AG09309 (cell line): Measurements from ENCODE around the gene TRIM49.
"Not testable (repeated sequence)": the region's sequence is repeated elsewhere in the genome, so short reads cannot be mapped to it uniquely, and the experiment has no call there.

Experiments used
- DNase-seq: peaks from one replicate; pipeline ENCODE4 v3.0.0-alpha.2; 2010; ENCODE audit warnings: low read depth
- H3K4me3 ChIP-seq: 2 replicates; pipeline ENCODE4 v1.5.1; 2011; ENCODE audit warnings: mild to moderate bottlenecking, low read depth, low read length, moderate library complexity; ENCODE audit not compliant: control insufficient read depth

The TRIM49 gene, protein sequence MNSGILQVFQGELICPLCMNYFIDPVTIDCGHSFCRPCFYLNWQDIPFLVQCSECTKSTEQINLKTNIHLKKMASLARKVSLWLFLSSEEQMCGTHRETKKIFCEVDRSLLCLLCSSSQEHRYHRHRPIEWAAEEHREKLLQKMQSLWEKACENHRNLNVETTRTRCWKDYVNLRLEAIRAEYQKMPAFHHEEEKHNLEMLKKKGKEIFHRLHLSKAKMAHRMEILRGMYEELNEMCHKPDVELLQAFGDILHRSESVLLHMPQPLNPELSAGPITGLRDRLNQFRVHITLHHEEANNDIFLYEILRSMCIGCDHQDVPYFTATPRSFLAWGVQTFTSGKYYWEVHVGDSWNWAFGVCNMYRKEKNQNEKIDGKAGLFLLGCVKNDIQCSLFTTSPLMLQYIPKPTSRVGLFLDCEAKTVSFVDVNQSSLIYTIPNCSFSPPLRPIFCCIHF

DNA sequence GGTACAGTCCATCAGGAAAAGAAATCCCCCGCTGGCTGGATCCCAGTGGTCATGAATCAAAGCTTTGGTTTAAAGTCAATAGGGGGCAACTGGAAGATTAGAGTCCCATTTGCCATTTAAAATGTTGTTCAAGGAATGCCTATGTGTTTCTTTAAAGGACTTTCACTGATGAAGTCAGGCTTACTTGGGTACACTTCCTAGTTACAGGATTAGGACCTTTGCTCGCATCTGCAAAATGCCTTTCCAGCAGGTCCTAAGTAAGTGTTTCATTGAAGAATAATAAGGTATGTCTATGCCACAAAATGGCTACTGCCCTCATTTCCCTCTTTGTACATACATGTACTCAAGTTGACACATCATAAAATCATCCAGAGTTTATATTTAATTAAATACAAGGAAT lies at the start of gene TRIM49:
TRIM49 (minus strand) TSS at position 101 of the 400 bp plus-strand sequence. CDS start 4,106 bp downstream, outside the sequence.
- H3K4me3 ChIP-seq, DNase-seq: not testable (repeated sequence)

DNA sequence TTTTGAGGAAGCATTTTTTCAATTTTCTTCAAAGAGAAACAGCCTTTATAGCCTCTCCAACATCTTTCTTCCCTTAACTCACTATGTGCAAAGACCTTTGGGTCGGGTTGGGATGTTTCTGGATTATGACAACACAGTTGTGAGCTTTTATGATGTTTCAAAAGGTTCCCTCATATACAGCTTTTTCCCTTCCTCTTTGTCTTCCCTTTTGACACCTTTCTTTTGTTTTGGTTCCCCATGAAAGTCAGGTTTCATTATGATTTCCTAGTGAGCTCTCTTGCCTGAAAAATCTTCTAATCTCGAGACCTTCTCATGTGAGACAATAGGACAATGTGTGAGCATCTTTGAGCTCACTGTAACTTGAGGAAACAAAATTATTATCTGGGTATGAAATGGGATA lies 18.3 kb upstream of the TRIM49 start:
- DNase-seq, H3K4me3 ChIP-seq: not testable (repeated sequence)

DNA sequence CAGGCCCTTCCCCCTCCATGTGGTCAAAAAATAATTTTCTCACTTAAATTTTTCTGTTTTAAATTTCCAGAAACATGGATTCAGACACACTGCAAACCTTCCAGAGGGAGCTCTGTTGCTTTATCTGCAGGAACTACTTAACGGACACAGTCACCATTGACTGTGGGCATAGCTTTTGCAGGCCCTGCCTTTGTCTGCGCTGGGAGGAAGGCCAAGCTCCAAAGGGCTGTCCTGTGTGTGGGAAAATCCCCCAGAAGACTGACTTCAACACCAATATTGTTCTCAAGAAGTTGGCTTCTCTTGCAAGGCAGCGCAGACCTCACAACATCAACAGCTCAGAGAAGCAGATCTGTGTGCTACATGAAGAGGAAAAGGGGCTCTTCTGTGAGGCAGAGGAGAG lies 11.6 kb upstream of the TRIM49 start:
- H3K4me3 ChIP-seq, DNase-seq: not testable (repeated sequence)

DNA sequence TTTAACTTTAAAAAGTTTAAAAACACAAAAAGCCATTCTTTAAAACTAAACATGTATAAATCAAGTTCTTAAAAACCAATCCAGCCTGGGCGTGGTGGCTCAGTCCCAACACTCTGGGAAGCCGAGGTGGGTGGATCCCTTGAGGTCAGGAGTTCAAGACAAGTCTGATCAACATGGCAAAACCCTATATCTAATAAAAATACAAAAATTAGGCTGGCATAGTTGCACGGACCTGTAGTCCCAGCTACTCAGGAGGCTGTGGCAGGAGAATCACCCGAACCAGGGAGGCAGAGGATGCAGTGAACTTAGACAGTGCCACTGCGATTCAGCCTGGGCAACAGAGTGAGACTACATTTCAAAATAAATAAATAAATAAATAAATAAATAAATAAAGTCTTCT lies 5.2 kb upstream of the TRIM49 start:
- DNase-seq, H3K4me3 ChIP-seq: not testable (repeated sequence)

DNA sequence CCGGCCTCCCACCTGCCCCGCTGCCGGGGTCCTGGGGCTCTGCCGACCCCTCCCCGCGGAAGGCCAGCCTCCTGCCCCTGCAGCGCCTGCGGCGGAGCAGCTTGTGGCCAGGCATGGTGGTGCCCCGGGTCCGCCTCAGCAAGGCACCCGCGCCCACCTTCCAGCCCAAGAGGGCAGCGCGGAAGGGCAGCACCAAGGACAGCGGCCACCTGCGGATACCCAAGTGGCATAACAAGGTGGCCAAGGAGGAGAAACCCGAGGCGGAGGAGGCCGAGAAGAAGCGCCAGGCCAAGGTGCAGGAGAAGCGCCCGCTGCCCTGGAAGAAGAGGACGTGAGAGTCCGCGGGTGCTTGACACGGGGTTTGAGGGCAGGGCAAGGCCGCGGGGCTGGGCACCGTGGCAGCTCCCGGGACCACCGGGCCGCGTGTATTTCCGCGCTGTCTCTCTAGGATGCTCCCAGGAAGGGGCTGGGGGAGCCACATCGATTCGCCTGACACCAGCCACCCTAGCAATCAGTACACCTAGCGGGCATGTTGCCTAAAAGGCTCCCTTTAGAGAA lies 20.8 kb downstream of the TRIM49 start:
- not testable (repeated sequence) for H3K4me3 ChIP-seq, DNase-seq

DNA sequence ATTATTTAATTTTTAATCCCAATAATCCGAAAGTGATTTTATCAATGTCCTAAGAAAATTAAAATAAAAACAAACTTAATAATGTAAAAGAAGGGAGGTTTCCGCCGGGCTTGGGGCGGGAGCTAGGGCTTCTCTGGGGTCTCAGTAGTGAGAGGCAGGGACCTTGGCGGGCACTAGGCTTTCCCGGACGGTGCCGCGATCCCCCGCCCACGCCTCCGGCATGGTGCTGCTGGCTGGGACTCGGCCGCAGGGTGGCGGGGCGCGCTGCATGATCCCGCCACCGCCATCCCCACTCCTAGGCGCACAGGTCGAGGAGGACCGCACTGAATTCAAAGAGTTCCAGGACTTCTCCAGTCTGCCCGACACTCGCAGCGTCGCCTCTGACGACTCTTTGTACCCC lies 22.6 kb downstream of the TRIM49 start:
- H3K4me3 ChIP-seq, DNase-seq: not testable (repeated sequence)

DNA sequence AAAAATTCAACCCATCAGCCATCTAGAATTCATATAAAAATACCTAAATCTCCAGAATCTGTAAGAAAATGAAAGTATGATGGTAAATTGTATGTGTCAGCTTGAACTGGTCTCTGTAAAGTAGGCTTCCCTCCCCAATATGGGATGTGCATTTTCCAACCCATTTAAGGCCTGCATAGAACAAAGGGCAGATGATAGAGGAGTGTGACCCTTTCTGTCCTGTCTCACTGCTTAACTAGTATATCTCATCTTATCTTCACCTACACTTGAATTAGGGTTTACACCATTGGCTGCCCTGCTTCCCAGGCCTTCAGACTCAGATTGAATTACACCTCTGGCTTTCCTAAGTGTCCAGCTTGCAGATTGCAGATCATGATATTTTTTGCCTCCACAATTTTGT lies 57.6 kb downstream of the TRIM49 start:
- not testable (repeated sequence) for DNase-seq, H3K4me3 ChIP-seq
